ENCODE results near the gene TNC. TPM values are rescaled to one million over a fixed set of nuclear protein-coding genes. Genes with fewer than 3 reads are reported as not detected.

The TNC gene
- polyA plus RNA-seq, 3 donors: 0.02 TPM; not detected in 2

DNA sequence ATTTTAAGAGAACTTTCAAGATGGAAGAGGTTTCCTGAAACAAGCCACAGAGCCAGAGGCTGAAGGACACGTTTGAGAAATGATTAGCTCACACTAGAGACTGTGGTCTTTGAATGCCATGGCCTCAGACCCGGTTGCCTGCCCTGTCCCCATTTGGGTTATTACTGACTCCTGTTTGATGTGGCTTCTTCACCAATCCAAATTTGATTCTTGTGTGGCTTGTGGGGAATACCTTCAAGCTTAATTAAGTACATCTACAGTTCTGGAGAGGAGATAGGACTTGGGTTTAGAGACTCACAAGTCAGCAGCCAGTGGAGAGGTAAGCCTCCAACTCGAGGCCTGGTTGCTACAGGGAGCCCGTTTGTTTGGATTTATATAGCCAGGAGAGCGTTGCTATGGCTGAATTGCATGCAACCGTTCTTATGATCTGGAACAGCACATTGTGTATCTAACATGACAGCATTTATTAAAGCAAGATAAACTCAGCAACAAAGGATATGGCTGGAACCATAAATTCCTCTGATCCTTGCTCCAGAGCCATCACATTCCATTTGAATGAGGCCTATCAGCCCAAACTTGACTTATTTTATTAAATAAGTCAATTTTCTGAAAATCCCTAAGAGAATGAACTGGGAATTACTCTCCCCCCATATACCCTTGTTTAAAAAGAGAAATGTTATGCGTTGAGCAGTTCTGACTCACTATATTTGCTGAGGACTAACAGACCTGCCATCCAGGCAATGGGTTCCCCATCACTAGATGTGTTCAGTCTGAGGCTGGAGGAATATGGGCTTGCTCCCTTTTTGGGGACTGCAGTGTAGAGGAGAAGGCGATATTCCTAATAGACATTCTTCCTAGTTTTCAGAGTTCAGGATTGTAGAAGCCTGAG is 99.2 kb downstream of the TNC start:
- no peaks in the 10 kb centered on the region for H3K27me3 ChIP-seq (ENCODE audit: control insufficient read depth in 2 of 2, insufficient read depth in 2 of 2, low read length in 2 of 2)
- peaks cover 0 to 3% (median 0%) of the 10 kb centered on the region in 7 donors for H3K9me3 Mint-ChIP-seq
- H3K27ac ChIP-seq (ENCODE audit: low read depth in 1 of 2, low read length in 2 of 2): no peak overlapping the region
- intact Hi-C loops (cut with micrococcal nuclease): loop anchor here (2.0 to 10.0 kb wide), 3 partner anchors 104 to 338 kb away; partner anchors contain the start of gene TEX48 (in 1 of the 2)
- no peak overlapping the region for H3K4me3 ChIP-seq (replicated peaks in 1 of 3; ENCODE audit: low read depth in 2 of 3, low read length in 3 of 3)
- no peaks in the 10 kb centered on the region for H3K36me3 Mint-ChIP-seq
- H3K4me2 ChIP-seq (replicated peaks; ENCODE audit: extremely low read depth, low read length, poor library complexity, severe bottlenecking): no peak overlapping the region
- no peak for DNase-seq
- no peak overlapping the region for H3K4me3 Mint-ChIP-seq
- no peak overlapping the region for H3K27ac Mint-ChIP-seq
- peaks cover 0 to 3% (median 2%) of the 10 kb centered on the region in 3 donors for H3K27me3 Mint-ChIP-seq (ENCODE audit: low read depth in 3 of 3)
- no peaks in the 10 kb centered on the region for H4K20me1 ChIP-seq (ENCODE audit: insufficient read depth, low read length)
- no peak overlapping the region for H3K9ac ChIP-seq (ENCODE audit: insufficient read depth, low read length, poor library complexity, severe bottlenecking)
- H3K4me1 ChIP-seq (ENCODE audit: control insufficient read depth in 1 of 2, insufficient read depth in 2 of 2, low read length in 2 of 2): peaks cover 0 to 4% of the 10 kb centered on the region in 2 donors
- H2AFZ ChIP-seq (ENCODE audit: insufficient read depth, low read depth, low read length, poor library complexity, severe bottlenecking): no peak overlapping the region
- TF ChIP-seq, protein P1, sequence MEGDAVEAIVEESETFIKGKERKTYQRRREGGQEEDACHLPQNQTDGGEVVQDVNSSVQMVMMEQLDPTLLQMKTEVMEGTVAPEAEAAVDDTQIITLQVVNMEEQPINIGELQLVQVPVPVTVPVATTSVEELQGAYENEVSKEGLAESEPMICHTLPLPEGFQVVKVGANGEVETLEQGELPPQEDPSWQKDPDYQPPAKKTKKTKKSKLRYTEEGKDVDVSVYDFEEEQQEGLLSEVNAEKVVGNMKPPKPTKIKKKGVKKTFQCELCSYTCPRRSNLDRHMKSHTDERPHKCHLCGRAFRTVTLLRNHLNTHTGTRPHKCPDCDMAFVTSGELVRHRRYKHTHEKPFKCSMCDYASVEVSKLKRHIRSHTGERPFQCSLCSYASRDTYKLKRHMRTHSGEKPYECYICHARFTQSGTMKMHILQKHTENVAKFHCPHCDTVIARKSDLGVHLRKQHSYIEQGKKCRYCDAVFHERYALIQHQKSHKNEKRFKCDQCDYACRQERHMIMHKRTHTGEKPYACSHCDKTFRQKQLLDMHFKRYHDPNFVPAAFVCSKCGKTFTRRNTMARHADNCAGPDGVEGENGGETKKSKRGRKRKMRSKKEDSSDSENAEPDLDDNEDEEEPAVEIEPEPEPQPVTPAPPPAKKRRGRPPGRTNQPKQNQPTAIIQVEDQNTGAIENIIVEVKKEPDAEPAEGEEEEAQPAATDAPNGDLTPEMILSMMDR (IDR thresholded peaks at IDR 0.05): no peak
- H3K4me1 Mint-ChIP-seq: peaks cover 16% of the 10 kb centered on the region
- 83% methylated on average over 5 of the region's 8 CpGs for WGBS (ENCODE audit: insufficient coverage)
- no peaks in the 10 kb centered on the region for H3K79me2 ChIP-seq (ENCODE audit: insufficient read depth, low read length)
- H3K36me3 ChIP-seq (replicated peaks in 1 of 2; ENCODE audit: control insufficient read depth in 1 of 2, insufficient read depth in 2 of 2, low read length in 2 of 2): no peaks in the 10 kb centered on the region
- no peaks in the 10 kb centered on the region for H3K9me3 ChIP-seq (replicated peaks in 1 of 2; ENCODE audit: control insufficient read depth in 1 of 2, insufficient read depth in 1 of 2, low read length in 2 of 2)

DNA sequence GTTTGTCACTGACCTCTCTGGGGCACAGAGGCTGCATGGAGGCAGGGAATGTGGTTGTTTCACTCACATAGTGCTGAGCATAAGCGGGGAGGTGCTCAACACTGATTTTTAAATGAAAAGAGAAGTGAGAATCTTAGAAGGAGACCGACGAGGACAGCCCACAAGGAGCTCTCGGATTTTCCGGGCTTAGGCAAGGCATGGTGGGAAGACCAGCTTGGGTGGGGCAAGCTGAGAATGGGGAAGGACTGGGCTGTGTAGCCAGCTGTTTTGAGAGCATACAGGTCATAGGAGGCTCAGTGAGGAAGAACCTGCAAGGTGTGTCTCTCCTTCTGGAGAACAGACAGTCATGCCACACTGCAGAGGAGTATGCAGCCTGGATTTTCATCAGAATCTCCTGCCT is 101.6 kb downstream of the TNC start:
- no peaks in the 10 kb centered on the region for H3K36me3 Mint-ChIP-seq
- H3K27me3 ChIP-seq (ENCODE audit: control insufficient read depth in 2 of 2, insufficient read depth in 2 of 2, low read length in 2 of 2): no peaks in the 10 kb centered on the region
- H3K27me3 Mint-ChIP-seq (ENCODE audit: low read depth in 3 of 3): peaks cover 0 to 3% (median 2%) of the 10 kb centered on the region in 3 donors
- TF ChIP-seq, protein P1 (IDR thresholded peaks at IDR 0.05): no peak
- 59% methylated on average over 5 of the region's 5 CpGs for WGBS (ENCODE audit: insufficient coverage)
- H2AFZ ChIP-seq (ENCODE audit: insufficient read depth, low read depth, low read length, poor library complexity, severe bottlenecking): no peak overlapping the region
- no peaks in the 10 kb centered on the region for H3K79me2 ChIP-seq (ENCODE audit: insufficient read depth, low read length)
- H3K4me3 ChIP-seq (replicated peaks in 1 of 3; ENCODE audit: low read depth in 2 of 3, low read length in 3 of 3): no peak overlapping the region
- peaks cover 32% of the 10 kb centered on the region for H3K4me1 Mint-ChIP-seq
- intact Hi-C loops (cut with micrococcal nuclease): loop anchor here in 1 of 2 donors (5.0 to 10.0 kb wide), 2 partner anchors 102 to 334 kb away; partner anchors contain the start of gene TEX48
- H4K20me1 ChIP-seq (ENCODE audit: insufficient read depth, low read length): no peaks in the 10 kb centered on the region
- DNase-seq: peak in 1 of 3 donors; percentile 75
- H3K4me1 ChIP-seq (ENCODE audit: control insufficient read depth in 1 of 2, insufficient read depth in 2 of 2, low read length in 2 of 2): peaks cover 0 to 5% of the 10 kb centered on the region in 2 donors
- no peak overlapping the region for H3K27ac ChIP-seq (ENCODE audit: low read depth in 1 of 2, low read length in 2 of 2)
- peak overlapping the region in 3 of 7 donors; percentile 21 to 83 (median 60) for H3K27ac Mint-ChIP-seq
- H3K9me3 ChIP-seq (replicated peaks in 1 of 2; ENCODE audit: control insufficient read depth in 1 of 2, insufficient read depth in 1 of 2, low read length in 2 of 2): no peaks in the 10 kb centered on the region
- no peak overlapping the region for H3K4me2 ChIP-seq (replicated peaks; ENCODE audit: extremely low read depth, low read length, poor library complexity, severe bottlenecking)
- peaks cover 0 to 3% (median 0%) of the 10 kb centered on the region in 7 donors for H3K9me3 Mint-ChIP-seq
- no peak overlapping the region for H3K9ac ChIP-seq (ENCODE audit: insufficient read depth, low read length, poor library complexity, severe bottlenecking)
- no peak overlapping the region for H3K4me3 Mint-ChIP-seq
- H3K36me3 ChIP-seq (replicated peaks in 1 of 2; ENCODE audit: control insufficient read depth in 1 of 2, insufficient read depth in 2 of 2, low read length in 2 of 2): no peaks in the 10 kb centered on the region
